ENCODE data around the gene GPM6B. TPM values are rescaled to one million over a fixed set of nuclear protein-coding genes. Genes with fewer than 3 reads are reported as not detected.

GPM6B gene
- total RNA-seq, 1 donor from 2014 or later, result 2.3 TPM

DNA sequence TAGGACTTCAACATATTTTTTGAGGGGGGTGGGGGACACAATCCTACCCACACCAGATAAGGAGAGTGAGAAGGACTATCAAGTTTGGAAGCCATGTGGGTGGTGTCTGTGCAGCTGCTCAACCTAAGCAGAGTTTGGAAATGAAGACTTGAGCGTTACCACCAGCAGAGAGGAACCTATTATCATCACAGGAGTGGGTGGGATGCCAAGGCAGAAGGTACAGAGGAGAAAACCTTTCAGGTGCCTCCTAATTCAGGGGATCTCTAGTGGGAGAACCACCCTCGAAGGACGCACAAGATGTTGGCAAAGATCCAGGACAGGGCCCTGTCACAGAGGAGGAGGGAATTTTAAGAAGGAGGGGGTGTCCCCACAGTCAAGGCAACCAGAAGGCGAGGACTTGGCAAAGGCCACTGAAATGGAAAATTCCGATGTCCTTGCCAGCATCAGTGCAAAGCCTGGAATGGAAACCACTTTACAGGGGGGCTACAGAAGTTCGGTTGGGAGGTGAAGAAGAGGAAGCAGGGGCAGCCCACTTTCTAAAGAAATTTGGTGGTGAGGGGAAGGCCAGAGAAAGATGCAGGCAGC is 8.4 kb upstream of the GPM6B start:
- DNase-seq (ENCODE audit: low spot score), result no peak

DNA sequence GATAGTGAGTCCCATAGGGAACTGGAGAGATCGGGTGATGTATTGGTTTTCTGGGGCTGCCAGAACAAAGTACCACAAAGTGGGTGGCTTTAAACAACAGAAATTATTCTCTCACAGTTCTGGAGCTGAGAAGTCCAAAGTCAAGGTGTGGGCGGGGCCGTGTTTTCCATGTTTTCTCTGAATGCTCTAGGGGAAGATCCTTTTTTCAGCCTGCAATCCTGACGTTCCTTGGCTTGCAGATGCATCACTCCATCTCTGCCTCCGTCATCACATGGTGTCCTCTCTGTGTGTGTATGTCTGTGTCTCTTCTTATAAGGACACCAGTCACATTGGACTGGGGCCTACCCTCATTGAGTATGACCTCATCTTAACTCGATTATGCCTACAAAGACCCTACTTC is 7.9 kb upstream of the GPM6B start:
- DNase-seq (ENCODE audit: low spot score), result no peak

DNA sequence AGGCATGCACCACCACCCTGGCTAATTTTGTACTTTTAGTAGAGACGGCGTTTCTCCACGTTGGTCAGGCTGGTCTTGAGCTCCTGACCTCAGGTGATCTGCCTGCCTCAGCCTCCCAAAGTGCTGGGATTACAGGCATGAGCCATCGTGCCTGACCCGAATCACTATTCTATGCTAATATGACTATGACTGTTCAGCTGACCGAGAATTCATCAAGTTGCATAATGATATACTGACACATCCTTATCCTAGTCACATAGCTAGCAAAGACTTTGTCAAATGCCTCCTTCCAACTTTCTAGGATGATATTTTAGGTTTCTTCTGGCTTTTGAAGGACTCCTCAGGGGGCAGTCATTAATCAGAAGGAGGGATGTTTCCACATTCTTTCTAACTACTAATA is 4.8 kb upstream of the GPM6B start:
- no peak for DNase-seq (ENCODE audit: low spot score)

DNA sequence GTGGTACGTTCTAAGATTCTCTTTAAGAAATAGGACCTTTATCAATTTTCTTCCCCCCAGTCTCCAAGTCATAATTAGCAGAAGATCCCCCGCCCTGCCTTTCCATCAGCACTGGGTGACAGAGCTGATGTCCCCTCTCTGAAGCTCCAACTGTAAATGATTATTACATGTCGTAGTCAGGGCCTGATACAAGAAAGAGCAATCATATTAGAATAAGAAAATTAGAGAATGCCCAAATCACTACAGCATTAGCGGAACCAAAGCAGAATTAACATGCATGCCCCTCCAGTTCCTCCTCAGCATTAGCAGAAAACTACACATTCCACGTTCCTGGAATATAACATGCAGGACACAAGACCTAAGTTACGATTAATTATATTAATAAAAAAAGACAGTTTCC is 717 bp downstream of the GPM6B start:
- no peak for DNase-seq (ENCODE audit: low spot score)

DNA sequence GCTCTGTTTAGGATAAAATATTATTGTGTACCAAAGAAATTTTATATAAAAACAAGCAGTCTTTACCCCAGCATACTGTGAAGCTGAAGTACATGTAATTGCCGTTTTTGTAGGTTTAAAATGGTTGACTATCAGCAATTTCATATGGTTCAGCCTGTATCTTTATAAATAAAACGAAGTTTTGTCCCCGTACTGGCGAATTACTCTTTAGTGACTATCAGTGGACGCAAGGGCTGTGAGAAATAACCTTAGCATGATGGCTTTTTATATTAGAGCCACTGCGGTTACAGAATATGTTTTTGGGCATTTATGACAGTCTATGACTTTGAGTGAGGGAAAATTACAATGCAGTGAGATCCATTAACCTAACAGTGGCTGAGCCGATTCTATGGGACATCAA is 1.2 kb downstream of the GPM6B start:
- DNase-seq (ENCODE audit: low spot score), result no peak

DNA sequence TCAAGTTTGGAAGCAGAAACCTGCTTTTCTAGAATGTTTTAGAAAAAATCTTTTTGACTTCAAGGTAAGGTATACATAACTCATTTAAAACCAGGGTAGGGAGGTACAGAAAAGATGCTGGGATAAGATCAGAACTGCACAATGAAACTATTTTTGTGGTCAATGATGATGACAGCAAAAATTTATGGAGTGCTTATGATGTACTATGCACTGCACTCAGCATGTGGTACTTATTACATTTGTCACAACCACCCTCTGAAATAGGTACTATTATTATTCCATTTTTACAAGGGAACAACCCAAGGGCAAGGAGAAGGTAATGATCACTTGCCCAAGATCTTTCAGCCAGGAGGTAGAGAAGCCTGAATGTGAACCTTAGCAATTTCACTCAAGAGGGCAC is 8.0 kb downstream of the GPM6B start:
- DNase-seq (ENCODE audit: low spot score), result no peak

DNA sequence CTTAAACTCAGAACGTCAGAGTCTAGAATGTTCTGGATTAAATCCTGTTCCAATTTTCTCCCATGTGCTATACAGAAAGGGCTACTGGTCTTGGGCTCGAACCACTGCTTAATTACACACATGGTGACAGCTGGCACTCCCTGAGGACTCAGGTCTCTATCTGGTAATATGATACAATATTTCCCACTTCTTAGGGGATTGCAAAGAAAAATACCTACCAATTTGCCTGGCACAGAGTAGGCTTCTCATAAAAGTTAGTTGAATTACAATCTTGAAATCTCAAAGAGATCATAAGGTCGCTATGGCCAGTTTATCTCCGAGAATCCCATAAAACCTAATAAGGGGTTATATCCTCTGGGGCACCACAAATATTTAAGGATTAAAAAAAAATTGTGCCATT is 8.6 kb downstream of the GPM6B start:
- no peak for DNase-seq (ENCODE audit: low spot score)

DNA sequence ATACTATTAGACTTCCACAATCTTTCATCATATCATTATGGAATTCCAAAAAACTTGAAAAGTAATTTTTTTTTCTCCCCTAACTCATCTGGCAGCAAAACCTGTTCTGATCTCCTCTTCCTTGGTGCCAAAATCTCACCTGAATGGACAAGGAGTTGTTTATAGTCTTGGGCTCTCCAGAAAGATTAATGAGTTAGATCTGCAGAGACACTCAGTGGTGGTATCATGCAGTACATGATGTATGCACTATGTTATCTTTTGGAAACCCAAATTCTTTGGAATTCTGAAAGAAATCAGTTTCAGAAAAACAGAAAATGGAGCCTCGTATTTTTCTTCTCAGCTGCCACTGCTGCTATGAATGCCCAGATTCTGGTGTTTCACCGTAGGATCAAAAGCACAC is 11.7 kb downstream of the GPM6B start:
- DNase-seq (ENCODE audit: low spot score), result no peak

DNA sequence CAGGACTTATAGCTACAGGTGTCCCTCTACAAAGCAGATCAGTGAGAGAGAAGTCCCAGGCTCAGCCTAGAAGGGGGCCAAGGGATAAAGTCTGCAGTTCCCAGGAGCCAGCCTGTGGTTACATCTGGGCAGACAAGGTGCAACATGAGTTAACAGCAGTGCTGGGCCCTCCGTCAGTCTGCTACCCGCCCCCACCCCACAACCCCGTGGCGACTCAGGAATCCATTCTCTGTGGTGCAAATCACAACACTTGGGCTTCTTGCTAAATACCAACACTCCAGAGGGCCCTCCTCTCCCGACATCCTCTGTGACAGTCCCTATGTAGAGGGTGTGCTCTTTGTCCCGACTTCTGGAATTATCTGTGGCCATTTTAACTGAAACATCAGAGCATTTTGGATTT is 13.8 kb downstream of the GPM6B start:
- DNase-seq (ENCODE audit: low spot score), result no peak

DNA sequence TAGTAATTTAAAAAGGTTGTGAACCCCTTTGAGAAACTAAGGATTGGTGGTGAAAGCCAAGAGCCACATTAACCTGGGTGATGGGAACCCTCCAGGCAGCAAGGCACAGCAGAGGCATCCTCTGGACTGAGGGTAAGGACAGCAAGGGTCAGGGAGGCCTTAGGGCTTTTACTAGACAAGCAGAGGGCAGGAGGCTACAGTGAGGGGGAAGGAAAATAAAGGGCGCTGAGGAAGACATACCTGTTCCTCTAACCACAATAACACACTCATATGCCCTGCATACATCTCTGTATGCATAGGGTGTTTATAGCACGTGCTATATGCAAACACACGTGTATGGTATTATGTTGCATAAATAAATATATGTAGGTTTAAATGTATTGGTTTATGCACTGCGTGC is 18.7 kb downstream of the GPM6B start:
- DNase-seq (ENCODE audit: low spot score), result no peak

DNA sequence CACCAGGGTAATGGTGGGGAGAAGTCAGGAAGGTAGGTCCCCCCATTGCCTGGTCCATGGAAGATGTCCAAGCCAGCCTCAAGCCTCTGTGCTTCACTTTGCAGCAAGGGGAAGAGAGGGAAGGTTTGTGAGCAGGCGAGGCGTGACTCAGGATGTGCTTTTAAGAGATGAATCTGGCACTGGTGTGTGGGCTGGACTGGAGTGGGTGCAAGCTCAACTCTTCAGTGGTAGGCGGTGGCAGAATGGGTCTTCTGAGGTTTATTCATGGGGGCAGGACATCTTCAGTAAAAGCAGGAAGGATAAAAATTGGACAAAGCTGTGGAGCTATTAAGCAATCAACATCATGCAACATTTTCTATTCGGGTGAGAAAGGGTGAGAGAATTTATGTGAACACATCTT is 19.4 kb downstream of the GPM6B start:
- no peak for DNase-seq (ENCODE audit: low spot score)

DNA sequence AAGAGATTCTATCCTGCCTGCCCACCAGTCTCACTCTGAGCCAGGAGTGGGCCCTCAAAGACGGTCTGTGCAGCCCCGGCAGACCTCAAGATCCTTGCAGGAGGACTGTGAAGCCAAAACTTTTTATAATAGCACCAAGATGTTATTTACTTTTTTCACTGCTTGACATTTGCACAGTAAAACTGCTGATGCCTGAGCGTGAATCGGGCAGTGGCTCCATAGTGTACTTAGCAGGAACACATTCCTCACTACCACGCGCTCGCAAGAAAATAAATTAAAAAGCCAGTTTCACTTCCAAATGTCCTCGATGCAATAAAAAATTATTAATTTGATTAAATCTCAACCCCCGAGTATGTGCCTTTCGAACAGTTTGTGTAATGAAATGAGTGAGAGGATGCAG is 22.5 kb downstream of the GPM6B start:
- DNase-seq (ENCODE audit: low spot score), result no peak

DNA sequence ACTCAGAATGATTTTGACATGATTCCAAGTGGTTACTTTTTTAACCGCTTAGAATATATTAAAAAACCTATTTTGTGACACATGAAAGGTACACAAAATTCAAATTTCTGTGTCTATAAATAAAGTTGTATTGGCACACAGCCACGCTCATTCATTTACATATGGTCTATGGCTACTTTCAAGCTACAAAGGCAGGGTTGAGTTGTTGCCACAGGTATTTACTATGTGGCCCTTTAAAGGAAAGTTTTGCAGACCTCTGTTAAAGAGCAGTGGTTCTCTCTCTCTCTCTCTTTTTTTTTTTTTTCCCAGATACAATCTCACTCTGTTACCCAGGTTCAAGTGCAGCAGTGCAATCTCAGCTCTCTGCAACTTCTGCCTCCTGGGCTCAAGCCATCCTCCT is 23.0 kb downstream of the GPM6B start:
- DNase-seq (ENCODE audit: low spot score), result no peak

DNA sequence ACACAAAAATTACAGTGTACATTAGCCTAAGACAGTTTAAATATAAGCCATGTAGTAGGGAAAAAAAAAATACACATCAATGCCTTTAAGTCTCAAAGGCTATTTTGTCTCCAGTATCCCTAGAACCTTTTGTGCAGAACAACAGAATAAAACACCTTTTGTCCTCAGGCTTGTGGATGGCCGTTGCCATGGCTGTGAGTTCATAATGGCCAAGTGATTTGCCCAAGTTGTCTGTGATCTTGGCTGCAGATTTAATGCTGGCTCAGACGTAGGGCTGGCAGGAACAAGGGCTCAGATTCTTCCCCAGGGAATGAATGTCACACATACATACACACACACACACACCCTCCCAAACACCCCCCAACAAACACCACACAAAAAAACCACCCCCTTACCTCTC is 25.3 kb downstream of the GPM6B start:
- no peak for DNase-seq (ENCODE audit: low spot score)

DNA sequence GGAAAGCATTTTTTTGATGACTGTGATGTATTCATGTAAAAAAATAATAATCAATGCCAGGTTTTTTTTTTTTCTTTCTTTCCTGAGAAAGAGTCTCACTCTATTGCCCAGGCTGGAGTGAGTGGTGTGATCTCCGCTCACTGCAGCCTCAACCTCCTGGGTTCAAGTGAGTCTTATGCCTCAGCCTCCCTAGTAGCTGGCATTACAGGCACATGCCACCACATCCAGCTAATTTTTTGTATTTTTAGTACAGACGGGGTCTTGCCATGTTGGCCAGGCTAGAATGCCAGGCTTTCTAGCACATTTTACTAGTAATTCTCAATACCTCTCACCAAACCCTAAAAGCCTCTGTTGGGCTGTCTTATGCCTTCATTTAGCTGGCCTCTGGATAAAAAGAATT is 25.7 kb downstream of the GPM6B start:
- DNase-seq (ENCODE audit: low spot score), result no peak

DNA sequence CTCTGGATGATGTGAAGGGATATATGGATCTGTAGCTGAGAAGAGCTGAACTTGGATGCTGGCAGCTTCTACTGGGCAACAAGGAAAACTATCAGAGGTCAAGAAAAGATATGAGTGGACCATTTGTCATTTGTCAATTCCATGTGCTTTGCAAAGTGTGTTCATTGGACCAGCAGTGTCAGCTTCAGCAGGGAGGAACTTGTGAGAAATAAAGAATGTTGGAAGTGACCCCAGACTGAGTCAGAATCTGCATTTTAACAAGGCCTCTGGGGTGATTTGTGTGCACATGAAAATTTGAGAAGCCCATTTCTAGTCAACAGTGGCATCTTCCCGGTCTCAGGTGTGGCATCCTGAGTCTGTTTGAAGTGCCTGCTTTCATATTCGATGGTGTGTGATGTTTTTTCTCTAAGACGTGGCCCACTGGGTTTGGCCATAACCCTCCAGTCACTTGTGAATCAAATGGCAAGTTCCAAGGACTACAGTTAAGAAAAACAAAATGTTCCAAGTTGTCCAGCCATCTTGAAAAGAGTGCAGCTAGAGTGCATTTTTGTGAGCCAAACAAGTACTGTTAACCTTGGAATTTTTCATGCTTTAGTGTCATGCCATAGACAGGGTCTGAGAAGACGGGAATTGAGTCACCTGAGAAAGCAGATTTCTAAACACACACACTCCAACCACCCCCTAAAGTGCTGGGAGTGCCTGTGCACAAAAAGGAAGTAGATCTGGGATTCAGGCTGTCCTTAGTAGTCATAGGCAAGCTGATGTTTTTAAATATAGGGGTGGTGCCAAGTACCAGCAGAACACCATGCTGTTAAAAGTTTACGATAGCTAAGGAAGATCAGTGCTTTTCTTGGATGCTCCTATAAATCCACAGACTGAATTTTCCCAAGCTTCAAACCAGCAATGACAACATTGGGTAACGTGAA is 26.4 kb downstream of the GPM6B start:
- no peak for DNase-seq (ENCODE audit: low spot score)

DNA sequence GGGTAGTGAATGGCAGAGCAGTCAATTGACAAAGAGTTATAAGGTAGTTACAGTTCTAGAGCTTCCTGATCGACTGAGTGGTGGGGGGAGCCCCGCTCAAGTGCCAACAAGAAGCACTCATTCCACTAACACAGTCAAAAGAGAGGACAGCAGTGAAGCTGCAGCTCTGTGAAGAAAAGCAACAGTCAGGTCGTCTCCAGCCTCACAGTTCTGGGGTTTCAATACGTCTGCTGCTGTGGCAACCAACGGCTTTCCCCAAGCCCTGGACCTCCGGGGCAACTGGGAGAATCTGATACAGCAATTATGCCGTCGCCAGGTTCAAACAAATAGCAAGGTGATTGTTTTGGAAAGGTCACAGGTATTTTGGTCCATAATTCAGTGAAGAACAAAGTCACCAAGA is 30.8 kb downstream of the GPM6B start:
- DNase-seq (ENCODE audit: low spot score), result no peak

DNA sequence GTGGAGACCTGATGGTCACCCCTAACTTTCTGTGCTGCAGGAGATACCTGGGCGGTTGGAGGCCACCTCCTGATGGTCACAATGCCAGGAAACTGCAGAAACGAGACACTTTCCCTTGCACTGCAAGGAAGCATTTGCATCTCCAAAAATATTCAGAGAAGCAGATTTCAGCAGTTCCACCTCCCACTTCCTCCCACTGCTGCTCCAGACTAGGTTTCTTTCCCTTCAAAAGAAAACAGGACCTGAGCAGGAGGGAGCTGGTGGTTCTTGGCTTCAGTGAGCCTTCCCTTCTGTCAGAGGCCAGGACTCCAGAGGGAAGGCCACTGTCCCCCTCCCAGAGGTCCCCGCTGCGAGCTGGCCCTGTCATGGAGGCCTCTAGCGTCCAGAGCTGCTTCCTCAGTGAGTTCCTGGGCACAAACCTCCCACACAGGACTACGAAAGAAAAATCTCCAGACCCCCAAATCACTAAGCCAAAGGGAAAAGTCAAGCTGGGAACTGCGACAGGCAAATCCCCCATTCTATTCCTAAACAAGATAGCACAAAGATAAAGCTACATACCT is 35.9 kb downstream of the GPM6B start:
- DNase-seq (ENCODE audit: low spot score), result no peak

DNA sequence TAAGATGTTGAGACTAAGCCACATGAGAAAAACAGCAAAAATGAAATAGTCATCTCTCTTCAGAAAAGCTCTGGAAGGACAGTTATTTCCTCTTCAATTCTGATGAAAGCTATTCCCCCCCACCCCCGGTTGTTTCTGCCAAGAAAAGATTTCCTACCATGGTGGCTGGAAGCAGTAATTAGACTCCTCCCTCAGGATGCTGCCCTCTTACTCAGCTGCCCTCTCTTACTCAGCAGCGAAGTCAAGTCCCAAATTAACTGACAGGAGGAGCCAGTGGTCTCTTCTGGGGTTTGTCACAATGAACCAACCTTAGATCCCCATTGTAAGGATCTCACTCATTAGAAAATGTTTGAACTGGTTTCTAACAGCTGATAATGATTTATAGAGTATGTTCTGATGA is 38.0 kb downstream of the GPM6B start:
- DNase-seq (ENCODE audit: low spot score), result no peak

DNA sequence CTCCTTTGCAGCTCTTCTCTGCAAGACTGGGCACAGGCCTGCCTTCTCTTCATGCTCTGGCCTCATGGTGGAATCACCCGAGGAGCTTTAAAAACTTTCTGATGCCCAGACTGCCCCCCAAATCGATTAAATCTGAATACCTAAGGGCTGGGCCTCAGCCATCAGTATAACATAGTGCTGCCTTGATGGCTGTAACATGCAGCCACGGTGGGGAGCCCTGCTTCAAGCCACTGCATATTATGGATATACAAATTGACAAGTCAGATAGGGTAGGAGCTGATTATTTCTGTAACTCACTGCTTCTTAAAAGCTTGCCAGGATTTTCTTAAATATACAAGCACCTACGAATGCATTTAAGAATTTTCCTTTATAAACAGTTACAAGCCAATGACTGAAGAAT is 40.5 kb downstream of the GPM6B start:
- no peak for DNase-seq (ENCODE audit: low spot score)

DNA sequence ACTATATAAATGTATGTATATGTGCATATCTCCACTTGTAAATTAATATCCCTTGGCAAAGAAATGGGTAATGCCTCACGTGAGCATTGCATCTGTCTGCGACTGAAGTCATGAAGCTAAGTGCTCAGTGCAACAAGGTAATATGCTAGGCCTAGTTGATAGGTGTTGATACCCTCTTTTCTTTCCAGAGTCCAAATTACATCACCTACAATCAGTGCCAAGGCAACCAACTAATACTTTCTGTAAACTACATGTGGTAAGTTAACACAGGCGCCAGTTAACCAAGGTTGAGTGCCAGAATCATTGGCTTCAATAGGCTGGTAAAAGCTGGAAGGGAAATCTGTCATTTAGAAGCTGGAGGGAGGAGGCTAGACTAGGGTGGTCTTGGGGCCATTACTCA is 41.1 kb downstream of the GPM6B start:
- DNase-seq (ENCODE audit: low spot score), result no peak

DNA sequence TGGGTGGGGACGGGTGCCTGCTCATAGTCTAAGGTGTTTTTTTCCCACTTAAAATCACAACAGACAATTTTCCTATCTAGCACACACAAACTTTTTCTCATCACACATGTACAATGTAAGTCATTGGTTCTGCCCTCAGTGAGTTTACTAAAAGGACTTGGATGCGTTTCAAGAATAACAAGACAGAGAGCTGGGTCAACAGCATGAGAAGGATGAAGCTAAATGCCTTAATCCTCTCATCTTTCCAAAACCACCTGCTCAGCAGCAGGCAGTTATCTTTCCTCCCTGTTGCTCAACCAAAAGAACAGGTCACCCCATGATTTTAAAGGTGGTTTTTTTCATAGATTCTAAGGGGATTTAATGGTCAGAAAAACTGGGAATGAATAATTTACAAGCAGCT is 42.2 kb downstream of the GPM6B start:
- DNase-seq (ENCODE audit: low spot score), result no peak

DNA sequence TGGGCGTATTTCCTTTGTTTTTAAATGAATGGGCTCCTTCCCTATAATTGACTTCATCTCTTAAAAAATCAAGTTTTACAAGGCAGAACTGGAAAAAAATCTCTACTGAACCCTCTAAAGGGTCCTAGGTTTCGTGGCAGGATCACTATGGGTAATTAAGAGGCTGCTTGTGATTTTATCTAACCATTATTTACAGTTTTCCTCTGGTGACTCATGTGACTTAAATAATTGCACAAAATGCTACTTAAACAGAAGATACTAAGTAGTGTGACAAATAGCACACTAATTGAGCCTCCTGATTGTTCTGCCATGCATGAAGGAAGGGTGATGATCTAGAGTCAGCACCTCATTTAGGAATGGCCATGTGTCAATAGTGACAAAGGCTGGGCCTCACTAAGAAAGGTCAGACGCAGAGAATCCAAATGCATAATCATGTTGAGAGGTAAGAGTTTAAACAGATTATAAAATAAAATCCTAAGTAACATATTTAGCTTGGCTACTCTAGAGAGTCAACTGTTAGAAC is 46.8 kb downstream of the GPM6B start:
- DNase-seq (ENCODE audit: low spot score), result no peak
